TTC549 (cell line): ENCODE data around the gene IL36B.
"Not testable (repeated sequence)": the region's sequence is repeated elsewhere in the genome, so short reads cannot be mapped to it uniquely, and the experiment has no call there.

Experiments used
- FAIRE-seq: peaks from 2 replicates; lab custom pipeline; 2012; peaks lifted over from hg19 to GRCh38; lab: Jason Lieb, UNC

The IL36B gene

DNA sequence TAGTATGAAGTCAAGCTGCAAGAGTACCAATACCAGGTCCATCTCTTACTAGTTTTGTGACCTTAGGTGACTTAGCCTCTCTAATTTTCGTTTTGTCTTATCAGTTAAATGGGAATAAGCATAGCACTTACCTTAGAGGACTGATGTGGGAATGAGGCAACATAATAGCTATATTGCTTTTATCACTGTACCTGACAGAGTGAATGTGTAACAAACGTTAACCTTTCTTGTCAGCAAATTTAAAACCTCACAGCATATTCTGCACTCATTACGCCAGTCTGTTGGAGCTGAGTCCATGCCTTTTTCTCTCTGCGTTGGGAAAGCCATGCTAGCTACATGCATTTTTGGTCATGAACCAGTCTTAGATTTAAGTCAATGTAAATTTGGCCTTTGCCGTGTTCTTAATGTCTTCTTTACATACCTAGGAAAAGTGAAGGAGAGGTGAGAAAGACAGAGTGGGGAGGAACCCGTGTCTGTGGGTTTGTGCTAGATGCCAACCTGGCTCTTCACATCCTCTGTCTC, at the start of gene IL36B:
Gene IL36B, minus strand, starts transcription at position 472 of the 522 bp plus-strand sequence.
- FAIRE-seq = no peak

DNA sequence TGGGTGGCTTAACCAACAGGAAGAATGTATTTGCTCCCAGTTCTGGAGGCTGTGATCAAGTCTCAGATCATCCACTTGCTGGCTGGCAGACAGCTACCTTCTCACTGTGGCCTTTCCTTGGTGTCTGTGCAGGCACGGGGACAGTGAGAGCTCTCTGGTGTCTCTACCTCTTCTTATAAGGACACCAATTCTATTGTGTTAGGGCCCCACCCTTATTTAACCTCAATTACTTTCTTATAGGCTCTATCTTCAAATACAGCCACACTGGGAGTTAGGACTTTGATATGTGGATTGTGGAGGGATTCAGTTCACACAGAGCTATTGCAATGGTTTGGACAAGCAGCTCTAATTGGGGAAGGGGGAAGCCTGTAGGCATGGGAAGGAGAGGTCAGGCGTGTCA, 49.5 kb upstream of the IL36B start:
- no peak for FAIRE-seq

DNA sequence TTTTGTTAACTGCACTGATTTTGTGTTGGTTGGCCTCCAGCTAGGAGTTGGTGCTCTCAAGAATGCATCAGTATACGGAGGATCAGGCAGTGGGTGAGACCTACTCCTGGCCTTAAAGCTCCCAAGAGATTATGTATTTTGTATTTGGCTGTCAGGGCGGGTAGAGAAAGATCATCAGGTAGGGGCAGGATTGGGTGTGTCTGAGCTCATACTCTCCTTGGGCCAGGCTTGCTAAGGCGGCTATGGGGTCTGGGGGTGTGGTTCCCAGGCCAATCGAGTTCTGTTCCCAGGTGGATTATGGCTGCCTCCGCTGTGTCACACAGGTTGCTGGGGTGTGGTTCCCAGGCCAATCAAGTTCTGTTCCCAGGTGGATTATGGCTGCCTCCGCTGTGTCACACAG, 45.9 kb upstream of the IL36B start:
- no peak for FAIRE-seq

DNA sequence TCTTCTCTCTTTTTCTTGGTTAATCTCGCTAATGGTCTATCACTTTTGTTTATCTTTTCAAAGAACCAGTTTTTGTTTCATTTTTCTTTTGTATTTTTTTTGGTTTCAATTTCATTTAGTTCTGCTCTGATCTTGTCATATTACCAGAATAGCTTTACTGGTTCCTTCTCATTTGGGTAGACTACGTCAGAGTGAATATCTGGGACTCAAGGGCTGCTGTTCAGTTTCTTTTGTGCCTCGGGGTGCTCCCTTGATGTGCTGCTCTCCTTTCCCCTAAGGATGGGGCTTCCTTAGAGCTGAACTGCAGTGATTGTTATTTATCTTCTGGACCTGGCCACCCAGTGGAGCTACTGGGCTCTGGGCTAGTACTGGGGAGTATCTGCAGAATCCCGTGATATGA, 45.4 kb upstream of the IL36B start:
- FAIRE-seq = no peak

DNA sequence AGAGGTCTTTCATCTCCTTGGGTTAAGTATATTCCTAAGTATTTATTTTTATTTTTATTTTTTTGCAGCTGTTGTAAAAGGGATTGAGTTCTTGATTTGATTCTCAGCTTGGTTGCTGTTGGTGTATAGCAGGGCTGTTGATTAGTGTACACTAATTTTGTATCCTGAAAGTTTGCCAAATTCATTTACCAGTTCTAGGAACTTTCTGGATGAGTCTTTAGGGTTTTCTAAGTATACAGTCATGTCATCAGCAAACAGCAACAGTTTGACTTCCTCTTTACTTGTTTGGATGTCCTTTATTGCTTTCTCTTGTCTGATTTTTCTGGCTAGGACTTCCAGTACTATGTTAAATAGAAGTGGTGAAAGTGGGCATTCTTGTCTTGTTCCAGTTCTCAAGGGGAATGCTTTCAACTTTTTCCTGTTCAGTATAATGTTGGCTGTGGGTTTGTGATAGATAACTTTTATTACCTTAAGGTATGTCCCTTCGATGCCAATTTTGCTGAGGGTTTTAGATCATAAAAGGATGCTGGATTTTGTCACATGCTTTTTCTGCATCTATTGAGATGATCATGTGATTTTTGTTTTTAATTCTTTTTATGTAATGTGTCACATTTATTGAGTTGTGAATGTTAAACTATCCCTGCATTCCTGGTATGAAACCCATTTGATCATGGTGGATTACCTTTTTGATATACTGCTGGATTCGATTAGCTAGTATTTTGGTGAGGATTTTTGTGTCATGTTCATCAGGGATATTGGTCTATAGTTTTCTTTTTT, 44.4 kb upstream of the IL36B start:
- FAIRE-seq = not testable (repeated sequence)

DNA sequence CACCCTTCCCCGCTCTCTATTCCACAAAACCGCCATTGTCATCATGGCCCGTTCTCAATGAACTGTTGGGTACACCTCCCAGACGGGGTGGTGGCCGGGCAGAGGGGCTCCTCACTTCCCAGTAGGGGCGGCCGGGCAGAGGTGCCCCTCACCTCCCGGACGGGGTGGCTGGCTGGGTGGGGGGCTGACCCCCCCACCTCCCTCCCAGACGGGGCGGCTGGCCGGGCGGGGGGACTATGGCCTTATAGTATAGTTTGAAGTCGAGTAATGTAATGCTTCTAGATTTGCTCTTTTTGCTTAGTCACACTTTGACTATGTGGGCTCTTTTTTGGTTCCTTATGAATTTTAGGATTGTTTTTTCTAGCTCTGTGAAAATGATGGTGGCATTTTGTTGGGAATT, 43.6 kb upstream of the IL36B start:
- not testable (repeated sequence) for FAIRE-seq

DNA sequence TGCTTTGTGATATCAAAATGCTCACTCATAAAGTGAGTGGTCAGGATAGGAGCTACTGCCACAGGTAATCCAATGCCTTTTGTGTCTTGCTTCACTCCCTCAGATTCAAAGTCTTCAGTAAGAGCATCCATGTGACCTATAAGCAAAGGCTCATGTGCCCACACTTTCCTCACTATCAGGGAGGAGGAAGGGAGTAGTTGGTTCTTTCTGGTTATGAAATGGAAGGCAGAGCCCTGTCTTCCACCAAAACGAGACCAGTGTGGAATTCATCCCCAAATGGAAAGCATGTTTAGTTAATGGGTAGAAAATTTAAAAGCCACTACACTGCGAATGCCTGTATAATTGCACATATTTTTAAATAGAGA, 40.9 kb upstream of the IL36B start:
- FAIRE-seq = no peak

DNA sequence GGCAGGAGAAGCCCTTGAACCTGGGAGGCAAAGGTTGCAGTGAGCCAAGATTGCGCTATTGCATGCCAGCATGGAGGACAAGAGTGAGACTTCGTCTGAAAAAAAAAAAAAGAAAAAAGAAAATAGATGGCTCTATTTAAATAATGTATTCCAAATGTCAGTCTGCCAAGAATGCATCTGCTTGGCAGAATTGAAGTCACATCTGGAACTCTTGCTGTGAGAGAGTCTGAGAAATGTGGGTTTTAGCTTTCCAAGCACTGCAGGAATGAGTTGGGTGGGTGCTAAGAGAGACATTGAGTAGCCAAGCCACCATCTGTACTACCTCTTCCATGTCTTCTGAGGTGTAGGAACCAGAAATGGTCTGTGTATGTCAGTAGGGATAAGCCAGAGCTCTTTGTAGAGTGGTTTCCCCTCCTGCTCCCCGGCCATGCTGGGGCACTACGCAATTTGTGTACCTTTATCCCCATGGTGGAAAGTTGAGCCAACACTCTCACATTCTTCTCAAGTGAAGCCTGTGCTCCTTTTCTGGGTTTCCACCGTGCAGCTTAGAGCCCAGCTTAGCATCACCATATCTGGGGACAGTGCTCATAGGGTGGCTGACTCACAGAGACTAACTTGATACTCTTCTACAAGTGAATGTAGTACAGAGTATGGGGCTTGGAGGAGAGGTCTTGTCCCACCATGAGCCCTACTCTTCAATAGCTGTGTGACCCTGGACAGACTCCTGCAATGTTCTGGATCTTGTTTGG, 40.4 kb upstream of the IL36B start:
- no peak for FAIRE-seq

DNA sequence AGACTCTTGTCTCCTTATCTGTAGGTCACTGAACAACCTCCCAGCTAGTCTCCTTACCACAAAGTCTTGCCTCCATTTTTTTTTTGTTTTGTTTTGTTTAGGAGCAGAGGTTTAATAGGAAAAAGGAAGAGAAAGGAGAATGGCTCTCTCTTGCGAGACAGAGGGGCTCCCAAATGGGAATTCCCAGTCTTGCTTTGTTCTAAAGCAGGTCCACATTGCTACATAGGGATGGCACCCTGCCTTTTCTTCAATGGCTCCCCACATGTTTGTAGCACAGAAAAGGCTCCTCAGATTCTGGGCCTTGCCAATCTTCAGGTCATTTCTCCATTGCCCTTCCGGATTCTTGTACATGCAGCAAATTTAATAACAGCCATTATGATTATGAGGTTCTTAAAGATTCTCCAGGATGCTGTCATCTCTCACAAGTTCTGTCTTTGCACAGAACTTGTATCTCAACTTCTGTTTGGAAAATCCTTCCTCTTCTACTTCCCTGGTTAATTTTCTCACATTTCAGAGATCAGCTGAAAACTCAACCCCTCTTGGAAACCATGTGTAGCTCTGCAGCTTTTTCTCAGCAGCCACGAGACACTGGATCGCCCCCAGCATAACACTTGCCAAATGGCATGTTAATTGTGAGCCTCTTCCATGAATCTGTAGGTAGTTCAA, 38.7 kb upstream of the IL36B start:
- no peak for FAIRE-seq

DNA sequence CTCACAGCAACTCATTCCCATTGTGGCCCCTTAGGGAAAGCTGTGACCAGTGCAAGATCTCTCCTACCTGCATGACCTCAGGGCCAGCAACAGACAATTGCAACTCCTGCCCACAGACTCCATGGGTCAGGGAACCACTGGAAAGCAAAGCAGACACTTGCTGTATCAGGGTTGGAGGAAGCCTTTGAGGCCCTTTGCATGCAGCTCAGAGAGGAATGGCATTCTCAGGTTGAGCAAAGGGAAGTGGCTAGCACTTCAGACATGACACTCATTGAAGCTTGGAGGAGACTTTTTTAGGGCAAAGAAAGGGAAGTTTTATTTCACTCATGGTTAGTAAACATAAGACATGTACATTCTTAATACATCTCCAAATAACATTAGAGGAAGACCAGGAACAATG, 37.2 kb upstream of the IL36B start:
- FAIRE-seq = no peak

DNA sequence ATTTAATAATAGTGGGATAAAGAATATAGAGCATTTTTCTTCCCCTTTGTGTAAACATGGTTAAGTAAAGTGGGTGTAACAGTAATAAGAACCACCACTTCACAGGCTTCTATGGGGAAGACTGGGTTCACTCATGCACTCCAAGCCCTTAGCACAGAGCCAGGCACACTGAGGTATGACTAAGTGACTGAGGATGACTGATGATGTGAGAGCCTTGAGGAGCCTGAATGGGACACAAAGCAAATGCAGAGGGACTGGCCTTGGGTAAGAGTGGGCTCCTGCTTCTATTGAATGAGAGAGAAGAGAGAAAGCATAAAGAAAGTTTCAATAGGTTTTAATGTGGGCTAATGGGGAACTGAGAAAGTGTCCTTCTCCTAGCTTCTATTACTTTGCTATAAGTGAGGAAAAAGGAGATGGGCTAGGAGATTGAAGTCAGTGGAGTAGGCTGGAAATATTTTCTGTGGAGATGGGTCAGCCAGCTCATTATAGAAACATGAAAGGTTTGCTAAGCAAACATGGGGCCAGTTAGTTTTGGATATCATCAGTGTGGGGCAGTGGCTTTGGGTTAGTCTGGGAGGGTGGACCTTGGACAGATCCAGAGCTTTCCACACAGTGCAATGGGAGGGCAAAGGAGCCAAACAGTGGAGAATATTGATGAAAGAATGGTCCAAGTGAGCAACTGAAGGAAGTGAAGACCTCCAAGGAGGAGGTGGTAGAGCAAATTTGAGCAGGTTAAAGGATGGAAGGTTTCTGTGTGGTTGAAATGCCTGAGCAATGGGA, 35.7 kb upstream of the IL36B start:
- no peak for FAIRE-seq

DNA sequence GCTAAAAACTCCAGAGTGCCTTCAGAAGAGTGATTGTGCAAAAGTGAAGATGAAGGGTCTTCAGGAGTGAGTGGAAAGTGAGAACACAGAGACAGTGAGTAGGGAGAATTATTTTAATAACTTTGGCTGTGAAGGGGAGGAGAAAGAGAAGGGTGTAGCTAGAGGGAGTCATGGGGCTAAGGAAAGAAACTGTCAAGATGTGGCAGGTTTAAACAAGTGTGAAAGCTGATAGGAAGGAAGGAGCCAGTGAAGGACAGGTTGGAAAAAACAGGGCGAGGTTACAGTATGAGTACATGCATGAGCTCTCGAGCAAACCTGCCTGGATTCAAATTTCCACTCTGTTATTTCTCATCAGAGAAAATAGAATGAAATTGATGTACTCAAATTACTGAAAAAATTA, 32.9 kb upstream of the IL36B start:
- FAIRE-seq = no peak

DNA sequence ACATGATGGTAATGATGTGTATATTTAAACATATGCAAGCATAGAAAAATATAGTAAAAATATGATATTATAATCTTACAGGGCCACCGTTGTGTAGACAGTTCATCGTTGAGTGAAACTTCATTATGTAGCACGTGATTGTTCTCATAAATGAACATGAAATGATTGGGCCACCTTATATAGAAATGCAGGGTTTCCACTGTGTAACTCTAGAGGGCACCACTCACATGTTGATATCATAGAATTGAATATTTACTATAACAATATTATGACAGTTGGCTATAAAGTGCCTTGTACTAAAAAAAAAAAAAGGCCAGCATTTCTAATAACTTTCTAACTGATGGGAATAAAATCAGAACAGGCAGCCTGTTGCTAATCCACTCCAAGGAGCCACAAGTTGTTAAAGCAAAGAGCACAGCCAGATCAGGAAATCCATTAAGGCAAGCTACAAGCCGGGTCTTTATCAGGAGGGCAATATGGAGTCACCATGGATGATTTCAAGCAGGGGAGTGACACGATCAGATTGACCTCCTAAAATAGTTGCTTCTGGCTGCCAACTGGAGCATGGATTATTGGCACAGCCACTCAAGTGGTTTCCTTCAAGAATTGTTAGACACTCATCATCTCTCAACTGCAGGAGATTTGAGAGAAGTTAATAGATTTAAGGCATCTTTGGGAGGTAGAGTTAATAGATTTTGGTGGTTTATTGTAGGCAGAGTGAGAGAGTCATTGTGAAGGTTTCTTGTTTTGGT, 31.8 kb upstream of the IL36B start:
- FAIRE-seq = no peak

DNA sequence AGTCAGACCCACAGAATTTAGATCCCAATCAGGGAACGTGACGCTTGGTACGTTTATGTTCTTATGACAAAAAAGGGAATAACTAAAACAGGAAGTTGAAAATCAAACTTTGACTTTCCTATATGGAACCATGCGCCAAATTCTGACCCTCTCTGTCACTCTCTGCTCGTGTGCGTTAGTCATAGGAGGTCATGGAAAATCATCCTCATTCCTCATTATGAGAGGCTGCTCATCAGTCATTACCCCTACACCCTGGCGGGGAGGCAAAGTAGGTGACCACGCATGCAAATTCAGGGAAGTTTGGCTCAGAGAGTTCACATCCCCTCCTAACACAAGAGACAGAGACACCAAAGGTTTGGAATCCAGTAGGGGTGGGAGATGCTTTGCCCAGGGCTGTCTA, 30.6 kb upstream of the IL36B start:
- FAIRE-seq = no peak

DNA sequence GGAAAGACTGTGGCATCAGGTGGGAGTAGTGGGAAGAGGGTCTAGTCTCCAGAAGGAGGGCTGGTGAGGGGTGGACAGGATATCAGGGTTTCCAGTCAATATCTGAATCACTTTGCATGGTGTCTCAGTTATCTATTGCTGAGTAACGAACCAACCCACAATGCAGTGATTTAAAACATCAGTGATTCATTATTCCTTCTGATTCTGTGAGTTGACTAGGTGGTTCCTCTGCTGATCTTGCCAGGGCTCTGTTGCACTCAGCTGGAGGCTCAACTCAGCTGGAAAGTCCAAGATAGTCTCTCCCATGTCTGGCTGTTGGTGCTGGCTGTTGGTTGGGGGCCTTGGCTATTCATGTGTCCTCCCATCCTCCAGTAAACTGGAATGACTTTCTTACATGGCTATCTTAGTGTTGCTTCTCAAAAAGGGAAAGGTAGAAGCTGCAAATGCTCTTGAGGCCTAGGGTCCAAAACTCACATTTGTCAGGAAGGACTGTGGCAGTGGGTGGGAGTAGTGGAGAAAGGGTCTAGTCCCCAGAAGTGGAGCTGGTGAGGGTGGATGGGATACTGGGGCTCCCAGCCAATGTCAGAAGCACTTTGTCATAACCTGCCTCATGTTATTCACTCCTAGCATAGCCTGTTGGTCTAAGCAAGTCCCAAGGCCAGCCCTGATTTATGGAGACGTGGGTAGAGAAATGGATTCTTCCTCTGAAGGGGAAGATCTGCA, 29.0 kb upstream of the IL36B start:
- no peak for FAIRE-seq

DNA sequence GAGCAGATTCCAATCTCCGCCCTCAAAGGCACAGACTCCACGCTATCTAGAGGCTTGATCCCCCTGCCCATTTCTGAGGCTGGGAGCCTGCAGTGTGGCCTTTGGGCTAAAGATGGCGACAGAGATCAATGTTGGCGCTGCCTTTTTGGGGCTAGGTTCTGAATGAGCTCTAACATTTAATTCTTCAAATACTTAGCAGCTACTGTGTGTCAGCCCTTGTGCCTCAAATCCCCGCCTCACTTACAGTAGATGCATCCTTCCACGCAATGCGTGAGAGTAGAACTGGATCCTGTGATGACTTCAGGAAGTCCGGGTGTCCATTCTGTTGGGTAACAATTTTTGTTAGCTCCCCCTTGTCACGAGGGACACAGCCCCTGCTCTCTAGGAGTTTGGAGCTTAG, 27.5 kb upstream of the IL36B start:
- no peak for FAIRE-seq

DNA sequence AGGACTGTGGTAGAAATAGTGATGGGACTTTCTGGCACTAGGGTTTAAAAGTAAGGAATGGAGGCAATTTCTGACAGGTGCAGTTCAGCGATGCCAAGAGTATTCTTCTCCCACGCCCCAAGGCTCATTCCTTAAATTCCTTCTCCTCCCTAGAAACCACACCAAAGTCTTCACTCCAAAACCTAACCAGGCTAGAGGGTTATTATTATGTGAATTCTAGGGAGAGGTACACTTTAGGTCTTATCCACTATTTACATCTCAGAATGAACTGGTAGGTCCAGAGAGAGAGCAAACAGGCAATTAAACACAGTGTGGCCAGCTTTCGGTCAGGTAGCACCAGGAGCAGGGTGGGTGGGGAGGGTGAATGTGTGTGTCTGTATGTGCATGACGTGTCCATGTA, 26.5 kb upstream of the IL36B start:
- no peak for FAIRE-seq

DNA sequence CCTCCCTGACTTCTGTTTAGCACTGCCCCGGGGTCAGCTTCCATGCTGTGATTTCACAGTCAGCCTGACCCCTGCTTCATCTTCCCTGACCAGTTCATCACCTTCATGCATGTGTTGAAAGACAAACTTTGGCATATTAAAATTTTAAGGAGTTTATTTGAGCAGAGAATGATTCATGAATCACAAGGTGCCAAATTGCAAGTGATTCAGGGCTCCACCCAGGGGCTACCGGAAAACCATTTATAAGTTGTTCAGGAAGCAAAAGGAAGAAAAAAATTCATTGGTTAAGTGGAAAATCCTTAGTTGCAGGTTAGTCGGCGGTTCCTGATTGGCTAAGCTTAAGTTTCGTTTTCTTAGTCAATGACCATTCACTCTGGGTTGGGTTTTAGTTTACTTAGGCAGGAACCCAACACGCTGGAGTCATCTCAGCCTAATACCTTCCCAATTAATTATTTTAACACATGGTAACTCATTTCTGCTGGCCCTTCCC, 25.7 kb upstream of the IL36B start:
- FAIRE-seq = no peak

DNA sequence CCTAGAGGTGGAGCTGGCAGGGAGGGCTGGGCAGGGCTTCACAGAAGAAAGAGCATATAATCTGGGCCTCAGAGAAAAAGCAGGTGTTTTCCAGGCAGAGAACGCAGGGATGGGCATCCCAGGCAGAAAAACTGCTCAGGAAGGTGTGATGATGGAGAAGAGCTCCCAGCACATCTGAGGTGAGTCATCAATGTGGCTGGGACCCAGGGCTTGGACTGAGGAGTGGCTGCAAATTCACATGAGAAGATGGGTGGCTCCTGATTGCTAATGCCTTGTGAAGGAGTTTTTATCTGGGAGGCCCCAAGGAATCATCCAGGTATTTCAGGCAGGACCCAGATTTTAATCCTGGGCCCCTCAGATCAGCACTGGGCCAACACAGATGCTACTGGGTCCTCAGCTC, 25.3 kb upstream of the IL36B start:
- no peak for FAIRE-seq

DNA sequence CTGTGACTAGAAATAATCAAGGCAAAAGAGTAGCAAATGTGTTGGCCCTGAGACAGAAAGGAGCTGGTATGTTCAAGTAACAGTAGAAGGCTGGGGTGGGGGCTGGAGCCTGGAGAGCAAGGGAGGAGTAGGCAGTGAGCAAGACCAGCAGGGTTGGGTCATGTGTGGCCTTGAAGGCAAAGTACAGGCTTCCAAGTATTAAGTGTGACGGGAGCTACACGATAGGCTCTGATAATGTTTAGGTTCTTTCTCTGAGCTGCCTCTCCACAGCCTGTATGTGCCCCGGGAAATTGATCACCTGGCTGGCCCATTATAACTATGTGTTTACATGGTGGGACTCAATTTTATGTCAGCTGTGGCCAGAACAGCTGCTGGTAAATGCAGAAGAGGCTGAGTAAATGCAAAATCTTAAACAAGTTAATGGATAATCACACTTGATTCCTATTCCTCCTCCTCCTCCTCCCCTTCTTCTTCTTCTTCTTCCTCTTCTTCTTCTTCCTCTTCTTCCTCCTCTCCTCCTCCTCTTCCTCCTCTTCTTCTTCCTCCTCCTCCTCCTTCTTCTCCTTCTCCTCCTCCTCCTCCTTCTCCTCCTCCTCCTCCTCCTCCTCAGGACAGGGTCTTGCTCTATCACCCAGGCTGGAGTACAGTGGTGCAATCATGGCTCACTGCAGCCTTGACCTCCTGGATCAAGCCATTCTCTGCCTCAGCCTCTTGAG, 24.4 kb upstream of the IL36B start:
- FAIRE-seq = no peak
